Sigmoid colon (tissue), 7 donors: Measurements from ENCODE around the gene GATA2. TPM values are rescaled to one million over a fixed set of nuclear protein-coding genes. Genes with fewer than 3 reads are reported as not detected.

Source experiments
- DNase-seq: peaks from one replicate; pipeline ENCODE4 v3.0.0-alpha.2; 2019
- H3K27ac ChIP-seq, 4 donors: fragments of 200-600 bp; sonication (generic); one replicate each; pipeline ENCODE4 v1.5.1; 2016 to 2019; ENCODE audit warnings: mild to moderate bottlenecking in 1 of 4
- H3K27me3 ChIP-seq, 3 donors: fragments of 200-600 bp; sonication (generic); one replicate each; pipeline ENCODE4 v1.5.1; 2019; ENCODE audit warnings: mild to moderate bottlenecking in 1 of 3
- H3K36me3 ChIP-seq, 4 donors: fragments of 200-600 bp; sonication (generic); one replicate each; pipeline ENCODE4 v1.5.1; 2016 to 2019
- H3K4me1 ChIP-seq, 4 donors: fragments of 200-600 bp; sonication (generic); one replicate each; pipeline ENCODE4 v1.5.1; 2017 to 2019
- H3K4me3 ChIP-seq, 4 donors: fragments of 200-600 bp; sonication (generic); one replicate each; pipeline ENCODE4 v1.5.1; 2017 to 2019; ENCODE audit warnings: mild to moderate bottlenecking in 2 of 4, moderate library complexity in 1 of 4
- H3K9me3 ChIP-seq, 4 donors: fragments of 200-600 bp in 3 of 4; sonication (generic) in 3 of 4; one replicate each; pipeline versions ENCODE4 v1.5.1 to v1.6.1; 2013 to 2019
- CTCF ChIP-seq, 4 experiments: fragments of 450-650 bp in 3 of 4; fragments of 200-600 bp in 1 of 4; IDR thresholded peaks; one replicate each; pipeline ENCODE4 v1.5.1; 2016 to 2019; ENCODE audit warnings: antibody characterized with exemption in 4 of 4, mild to moderate bottlenecking in 3 of 4, moderate library complexity in 2 of 4
- EP300 ChIP-seq, 4 donors: sonication (generic); formaldehyde crosslinking; IDR thresholded peaks; one replicate each; pipeline ENCODE4 v1.6.1; 2017; ENCODE audit warnings: antibody characterized with exemption in 4 of 4
- POLR2A ChIP-seq, 2 donors: fragments of 450-650 bp; IDR thresholded peaks; one replicate each; pipeline ENCODE4 v1.6.1; 2016; ENCODE audit warnings: antibody characterized with exemption in 2 of 2, mild to moderate bottlenecking in 2 of 2, moderate library complexity in 2 of 2
- POLR2AphosphoS5 ChIP-seq, 4 donors: sonication (generic); formaldehyde crosslinking; IDR thresholded peaks; one replicate each; pipeline ENCODE4 v1.6.1; 2017; ENCODE audit warnings: antibody characterized with exemption in 4 of 4
- WGBS, 2 donors: extraction: QIAGEN DNeasy Blood & Tissue Kit; methylation state at CpG; one replicate each; pipeline ENCODE4 v1.1.7; 2013; 5-methylcytosine and 5-hydroxymethylcytosine counted together
- intact Hi-C: fragments of 100-400 bp; cut with DNase I; formaldehyde crosslinking; loops from one replicate; pipeline ENCODE4 v1.15.1; 2023
- polyA plus RNA-seq, 3 donors: library from polyadenylated mRNA; stranded (reverse); fragments of 200-250 nt; gene quantifications; one replicate each; pipeline ENCODE4 v1.2.3, GENCODE V29; 2013
- total RNA-seq, 4 donors: library from RNA; depleted of rRNA; stranded (reverse); fragments of >200 nt; gene quantifications; one replicate each; pipeline ENCODE4 v1.1.0, GENCODE V29; 2016
- donor health status: healthy with polysubstance abuse.
- donor health status: Bipolar disorder and iron deficiency.
- donor health status: healthy.

GATA2 gene
- total and polyA plus RNA-seq, 7 donors: 0.46 to 6.6 (median 3.5) TPM

GRCh38 chr3:128430301-128430700, 62.7 kb downstream of the GATA2 start:
- no peak overlapping the region for H3K27ac ChIP-seq
- H3K36me3 ChIP-seq: no peaks in the 10 kb centered on the region
- WGBS, 2 donors: 79 to 89% methylated on average over 10 of the region's 10 CpGs
- H3K4me1 ChIP-seq: peaks cover 0 to 22% (median 20%) of the 10 kb centered on the region in 4 donors
- DNase-seq: no peak
- intact Hi-C loops: no loop called here
- peaks cover 13 to 88% (median 62%) of the 10 kb centered on the region in 3 donors for H3K27me3 ChIP-seq
- no peaks in the 10 kb centered on the region for H3K9me3 ChIP-seq
- no peak overlapping the region for H3K4me3 ChIP-seq
- TF ChIP-seq CTCF (IDR thresholded peaks at IDR 0.05) (no peak), POLR2A (IDR thresholded peaks at IDR 0.05) (no peak), EP300 (IDR thresholded peaks at IDR 0.05) (no peak), POLR2AphosphoS5 (IDR thresholded peaks at IDR 0.05) (no peak)

- 87 to 90% methylated on average over 8 of the region's 8 CpGs for WGBS, 2 donors
- DNase-seq: no peak
- TF ChIP-seq POLR2A (IDR thresholded peaks at IDR 0.05) (no peak), POLR2AphosphoS5 (IDR thresholded peaks at IDR 0.05) (no peak), CTCF (IDR thresholded peaks at IDR 0.05) (no peak), EP300 (IDR thresholded peaks at IDR 0.05) (no peak)
- Histone ChIP-seq H3K27me3 (peaks cover 13 to 87% (median 62%) of the 10 kb centered on the region in 3 donors), H3K4me1 (peaks cover 0 to 22% (median 20%) of the 10 kb centered on the region in 4 donors), H3K4me3 (no peak overlapping the region), H3K9me3 (no peaks in the 10 kb centered on the region), H3K36me3 (no peaks in the 10 kb centered on the region), H3K27ac (no peak overlapping the region)
- intact Hi-C loops: no loop called here
These were observed 63.2 kb downstream of the GATA2 start for GRCh38 chr3:128429751-128430150.

Other genes starting within 250 kb of the GATA2 start
- not detected for gene DNAJB8, start 26.3 kb downstream of the GATA2 start, total RNA-seq
- not detected for gene DNAJB8, start 26.3 kb downstream of the GATA2 start, polyA plus RNA-seq
- gene RPN1, start 157.6 kb upstream of the GATA2 start, total RNA-seq: 100 to 1,000 TPM; 115 to 158 (median 143) TPM
- gene RPN1, start 157.6 kb upstream of the GATA2 start, polyA plus RNA-seq: 100 to 1,000 TPM in 1 of 3 donors, 10 to 100 TPM in 2; 33.6 to 220 (median 55.7) TPM
- 10 to 100 TPM; 73.6 to 100.0 (median 86.8) TPM for gene RAB7A, start 233.0 kb upstream of the GATA2 start, total RNA-seq
- 100 to 1,000 TPM; 159 to 275 (median 172) TPM for gene RAB7A, start 233.0 kb upstream of the GATA2 start, polyA plus RNA-seq